GM13976 (cell line): Measurements from ENCODE around the gene IPO11.

ENCODE experiments used
- DNase-seq: peaks from one replicate; pipeline ENCODE4 v3.0.0; 2012; ENCODE audit warnings: low spot score
- in situ Hi-C: fragments of 300-500 bp; cut with MboI; formaldehyde crosslinking; loops from one replicate; pipeline ENCODE4 v1.12.0; 2022; ENCODE audit warnings: low sequenced_read_pairs, mixed read lengths, inconsistent platforms; ENCODE audit not compliant: unreplicated experiment
- TF ChIP-seq, protein P1 (sequence below): IDR thresholded peaks from 2 replicates; pipeline ENCODE4 v1.5.1; 2012; ENCODE audit warnings: borderline replicate concordance, mild to moderate bottlenecking; ENCODE audit not compliant: insufficient read depth; ENCODE audit errors: extremely low read depth, missing control alignments, control extremely low read depth

Gene IPO11

DNA sequence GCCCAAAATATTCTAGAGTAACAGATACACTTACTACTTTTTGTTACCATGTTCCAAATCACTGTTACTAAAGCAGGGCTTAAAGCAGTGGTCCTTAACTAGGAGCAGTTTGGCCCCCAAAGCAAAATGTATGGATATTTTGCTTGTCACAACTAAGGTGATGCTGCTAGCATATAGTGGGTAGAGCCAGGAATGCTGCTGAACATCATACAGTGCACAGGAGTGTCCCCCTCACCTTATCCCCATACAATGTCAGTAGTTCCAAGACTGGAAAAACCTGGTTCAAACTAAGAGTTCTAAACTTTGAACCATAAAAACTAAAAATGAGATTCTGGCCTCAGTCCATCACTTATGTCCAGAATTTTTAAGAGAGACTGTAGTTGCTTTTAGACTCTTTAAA, 36.9 kb upstream of the IPO11 start:
- no peak for DNase-seq
- in situ Hi-C loops: no loop called here
- TF ChIP-seq, protein P1, sequence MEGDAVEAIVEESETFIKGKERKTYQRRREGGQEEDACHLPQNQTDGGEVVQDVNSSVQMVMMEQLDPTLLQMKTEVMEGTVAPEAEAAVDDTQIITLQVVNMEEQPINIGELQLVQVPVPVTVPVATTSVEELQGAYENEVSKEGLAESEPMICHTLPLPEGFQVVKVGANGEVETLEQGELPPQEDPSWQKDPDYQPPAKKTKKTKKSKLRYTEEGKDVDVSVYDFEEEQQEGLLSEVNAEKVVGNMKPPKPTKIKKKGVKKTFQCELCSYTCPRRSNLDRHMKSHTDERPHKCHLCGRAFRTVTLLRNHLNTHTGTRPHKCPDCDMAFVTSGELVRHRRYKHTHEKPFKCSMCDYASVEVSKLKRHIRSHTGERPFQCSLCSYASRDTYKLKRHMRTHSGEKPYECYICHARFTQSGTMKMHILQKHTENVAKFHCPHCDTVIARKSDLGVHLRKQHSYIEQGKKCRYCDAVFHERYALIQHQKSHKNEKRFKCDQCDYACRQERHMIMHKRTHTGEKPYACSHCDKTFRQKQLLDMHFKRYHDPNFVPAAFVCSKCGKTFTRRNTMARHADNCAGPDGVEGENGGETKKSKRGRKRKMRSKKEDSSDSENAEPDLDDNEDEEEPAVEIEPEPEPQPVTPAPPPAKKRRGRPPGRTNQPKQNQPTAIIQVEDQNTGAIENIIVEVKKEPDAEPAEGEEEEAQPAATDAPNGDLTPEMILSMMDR: no peak

DNA sequence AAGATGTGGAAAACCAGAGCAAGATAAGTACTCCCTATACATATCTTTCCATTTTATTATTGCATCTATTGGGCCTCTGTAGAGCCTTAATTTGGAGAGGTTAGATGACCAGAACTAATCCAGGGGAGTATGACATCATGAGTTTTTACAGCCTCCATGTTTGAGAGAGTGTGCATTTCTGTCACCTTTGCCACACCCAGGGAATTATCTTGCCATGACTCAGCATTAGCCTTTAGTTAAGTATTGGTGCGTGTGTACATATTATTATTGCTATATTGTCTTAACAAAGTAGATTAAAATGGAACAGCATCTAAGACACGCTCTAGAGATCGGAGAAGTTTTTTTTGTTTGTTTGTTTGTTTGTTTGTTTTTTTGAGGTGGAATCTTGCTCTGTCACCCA, 36.5 kb upstream of the IPO11 start:
- in situ Hi-C loops: no loop called here
- TF ChIP-seq, protein P1: no peak
- DNase-seq: no peak

DNA sequence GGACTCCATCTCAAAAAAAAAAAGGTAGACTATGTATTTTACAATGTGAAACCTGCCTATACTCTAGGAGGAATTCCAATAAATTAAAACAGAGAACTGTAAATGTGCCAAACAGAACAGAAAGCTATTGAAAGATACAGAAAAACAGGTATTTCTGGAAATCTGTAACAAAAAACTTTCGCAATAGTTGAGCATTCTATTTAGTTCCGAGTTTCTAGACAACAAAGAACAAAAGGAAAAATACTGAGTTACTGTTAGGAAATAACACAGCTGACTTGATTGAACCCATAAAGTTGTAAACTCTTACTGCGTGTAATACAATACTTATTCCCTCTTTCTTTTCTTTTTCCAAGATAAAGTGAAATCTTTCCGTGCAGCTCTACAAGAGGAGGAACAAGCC, 27.4 kb upstream of the IPO11 start:
- TF ChIP-seq, protein P1: no peak
- DNase-seq: no peak
- in situ Hi-C loops: no loop called here

DNA sequence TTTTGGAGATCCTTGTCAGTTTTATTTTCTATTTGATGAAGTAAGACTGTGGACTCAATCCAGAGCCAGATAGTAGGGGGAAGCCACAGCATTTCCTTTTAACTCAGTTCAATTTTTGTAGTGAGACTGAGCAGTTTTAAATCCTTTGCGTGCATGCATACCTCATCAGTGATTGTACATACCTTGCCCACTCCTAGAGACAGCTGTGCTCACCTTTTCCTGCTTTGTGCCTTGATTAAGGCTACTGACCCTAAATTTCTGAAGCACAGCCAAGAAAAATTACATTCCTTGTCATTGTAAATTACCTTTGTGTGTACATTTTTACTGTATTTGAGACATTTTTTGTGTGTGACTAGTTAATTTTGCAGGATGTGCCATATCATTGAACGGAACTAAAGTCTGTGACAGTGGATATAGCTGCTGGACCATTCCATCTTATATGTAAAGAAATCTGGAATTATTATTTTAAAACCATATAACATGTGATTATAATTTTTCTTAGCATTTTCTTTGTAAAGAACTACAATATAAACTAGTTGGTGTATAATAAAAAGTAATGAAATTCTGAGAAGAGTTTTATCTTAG, 26.7 kb upstream of the IPO11 start:
- TF ChIP-seq, protein P1: no peak
- DNase-seq: no peak
- in situ Hi-C loops: no loop called here

DNA sequence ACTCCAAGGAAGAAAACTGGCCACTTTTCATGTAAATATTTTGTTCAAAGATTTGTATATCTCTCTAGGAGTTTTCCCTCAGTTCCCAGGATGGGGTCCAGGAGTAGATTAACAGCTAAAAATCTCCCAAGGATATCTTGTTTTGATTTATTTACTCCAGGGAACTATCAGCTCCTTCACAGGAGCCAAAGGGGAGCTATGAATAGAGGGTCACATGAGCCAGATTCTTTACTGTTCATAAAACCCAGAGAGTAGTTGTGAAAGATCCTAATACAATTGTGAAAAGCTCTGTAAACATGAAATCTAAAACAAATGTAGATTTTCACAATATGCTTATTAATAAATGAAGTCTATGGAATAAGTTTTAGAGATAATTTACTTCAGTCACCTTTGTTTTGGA, 25.7 kb upstream of the IPO11 start:
- DNase-seq: no peak
- in situ Hi-C loops: no loop called here

DNA sequence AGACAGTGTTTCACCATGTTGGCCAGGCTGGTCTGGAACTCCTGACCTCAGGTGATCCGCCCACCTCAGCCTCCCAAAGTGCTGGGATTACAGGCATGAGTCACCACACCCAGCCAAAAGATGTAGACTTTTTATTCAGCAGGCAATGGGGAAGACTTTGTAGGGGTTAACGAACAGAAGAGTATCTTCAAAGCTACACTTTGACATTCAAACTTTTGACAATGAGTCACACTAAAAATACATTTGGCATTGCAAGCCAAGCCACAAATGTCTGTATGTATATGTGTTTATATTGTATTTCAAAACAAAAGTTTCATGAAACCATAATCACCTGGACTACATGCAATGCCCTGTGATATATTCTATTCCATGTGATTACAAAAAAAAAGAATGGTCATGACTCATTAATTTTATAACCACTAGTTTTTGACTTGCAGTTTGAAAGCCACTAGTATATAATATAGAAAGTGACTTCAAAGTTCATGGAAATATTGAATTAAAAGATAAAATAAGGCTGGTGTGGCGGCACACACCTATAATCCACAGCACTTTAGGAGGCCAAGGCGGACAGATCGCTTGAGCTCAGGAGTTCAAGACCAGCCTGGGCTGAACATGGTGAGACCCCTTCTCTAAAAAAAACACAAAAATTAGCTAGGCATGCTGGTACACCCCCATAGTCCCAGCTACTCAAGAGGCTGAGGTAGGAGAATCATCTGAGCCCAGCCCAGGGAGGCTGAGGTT, 17.2 kb upstream of the IPO11 start:
- in situ Hi-C loops: no loop called here
- TF ChIP-seq, protein P1: no peak
- DNase-seq: no peak

More for the DNA sequence above, 25.7 kb upstream of the IPO11 start:
- TF ChIP-seq, protein P1: no peak
